Fibroblast of lung (primary cell): ENCODE results near the gene ACP4.

Experiments used
- CTCF ChIP-seq, 2 donors: IDR thresholded peaks in 1 of 2; conservative IDR thresholded peaks in 1 of 2; 1 replicate in 1 of 2; 2 replicates in 1 of 2; pipeline ENCODE4 v1.5.1; 2011 to 2012; ENCODE audit warnings: low read length in 2 of 2, control low read depth in 1 of 2, inconsistent platforms in 1 of 2, low read depth in 1 of 2, mild to moderate bottlenecking in 1 of 2
- EZH2 ChIP-seq: IDR thresholded peaks from 2 replicates; pipeline ENCODE4 v1.5.1; 2012; ENCODE audit warnings: low read length, control low read depth, mild to moderate bottlenecking; ENCODE audit errors: missing control alignments

- TF ChIP-seq CTCF (conservative IDR thresholded peaks at IDR 0.05 in 1 of 2, IDR thresholded peaks at IDR 0.05 in 1 of 2; ENCODE audit: low read depth in 1 of 2, low read length in 2 of 2) (no peak), EZH2 (no peak)
These were observed 36.5 kb downstream of the ACP4 start for GRCh38 chr19:50826492-50827240.
